GM23338 (cell line): ENCODE results near the gene DNAH8.

Source experiments
- EZH2 ChIP-seq: fragments of 200-600 bp; sonication (generic); IDR thresholded peaks from one replicate; pipeline ENCODE4 v1.8.0; 2017; ENCODE audit warnings: antibody characterized with exemption, mild to moderate bottlenecking, low read depth; ENCODE audit not compliant: unreplicated experiment
- TF ChIP-seq, protein P1 (sequence below), 2 experiments: fragments of 200-600 bp in 1 of 2; sonication (generic) in 1 of 2; conservative IDR thresholded peaks; 2 replicates each; pipeline versions ENCODE4 v1.5.1 to v1.6.1; 2016 to 2017; ENCODE audit warnings: antibody characterized with exemption in 2 of 2, low read depth in 2 of 2, mild to moderate bottlenecking in 2 of 2, moderate library complexity in 1 of 2

DNA sequence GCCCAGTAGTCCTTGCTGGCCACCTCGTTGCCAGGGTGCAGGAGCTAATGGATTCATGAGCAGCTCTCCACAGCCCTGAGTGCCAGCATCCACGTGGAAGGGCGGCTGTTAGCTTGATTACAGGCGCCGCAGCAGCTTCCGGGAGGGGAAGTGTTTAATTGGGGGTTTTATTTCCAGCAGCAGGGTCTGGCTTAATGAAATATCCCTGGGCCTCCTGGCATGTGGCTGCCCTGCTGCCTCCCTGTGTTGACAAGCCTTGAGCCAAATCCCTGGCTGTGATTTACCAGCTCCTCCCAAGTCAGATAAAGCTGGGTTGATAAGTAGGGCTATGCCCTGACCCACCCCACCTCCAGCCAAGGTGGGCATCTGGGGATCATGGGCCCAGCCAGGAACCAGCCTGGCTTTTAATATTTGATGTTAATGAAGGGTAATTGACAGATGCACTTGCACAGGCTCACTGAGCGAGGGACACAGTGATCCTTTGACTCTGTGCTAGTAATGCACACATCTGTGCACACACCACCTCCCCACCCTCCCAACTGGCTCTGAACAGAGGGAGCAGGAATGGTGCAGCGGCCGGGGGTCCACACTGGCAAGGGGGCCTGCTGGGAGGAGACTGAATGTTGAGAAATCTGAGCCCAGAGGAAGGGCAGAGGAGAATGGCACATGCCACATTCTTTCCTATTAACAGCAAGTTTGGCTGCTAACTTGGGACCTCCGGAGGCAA is 347.1 kb downstream of the DNAH8 start:
- no peak for TF ChIP-seq EZH2
- TF ChIP-seq, protein P1, sequence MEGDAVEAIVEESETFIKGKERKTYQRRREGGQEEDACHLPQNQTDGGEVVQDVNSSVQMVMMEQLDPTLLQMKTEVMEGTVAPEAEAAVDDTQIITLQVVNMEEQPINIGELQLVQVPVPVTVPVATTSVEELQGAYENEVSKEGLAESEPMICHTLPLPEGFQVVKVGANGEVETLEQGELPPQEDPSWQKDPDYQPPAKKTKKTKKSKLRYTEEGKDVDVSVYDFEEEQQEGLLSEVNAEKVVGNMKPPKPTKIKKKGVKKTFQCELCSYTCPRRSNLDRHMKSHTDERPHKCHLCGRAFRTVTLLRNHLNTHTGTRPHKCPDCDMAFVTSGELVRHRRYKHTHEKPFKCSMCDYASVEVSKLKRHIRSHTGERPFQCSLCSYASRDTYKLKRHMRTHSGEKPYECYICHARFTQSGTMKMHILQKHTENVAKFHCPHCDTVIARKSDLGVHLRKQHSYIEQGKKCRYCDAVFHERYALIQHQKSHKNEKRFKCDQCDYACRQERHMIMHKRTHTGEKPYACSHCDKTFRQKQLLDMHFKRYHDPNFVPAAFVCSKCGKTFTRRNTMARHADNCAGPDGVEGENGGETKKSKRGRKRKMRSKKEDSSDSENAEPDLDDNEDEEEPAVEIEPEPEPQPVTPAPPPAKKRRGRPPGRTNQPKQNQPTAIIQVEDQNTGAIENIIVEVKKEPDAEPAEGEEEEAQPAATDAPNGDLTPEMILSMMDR (conservative IDR thresholded peaks at IDR 0.05; ENCODE audit: low read depth in 2 of 2) = no peak
